Activated T-cell treated with anti-CD3 and anti-CD28 coated beads, Interleukin-2, amount 50 U/mL, for 1 hour (primary cell): ENCODE data around the gene AGAP6.
"Not testable (repeated sequence)": the region's sequence is repeated elsewhere in the genome, so short reads cannot be mapped to it uniquely, and the experiment has no call there.

Source experiments
- DNase-seq: peaks from one replicate; pipeline ENCODE4 v3.0.0-alpha.2; 2020

Gene AGAP6

DNA sequence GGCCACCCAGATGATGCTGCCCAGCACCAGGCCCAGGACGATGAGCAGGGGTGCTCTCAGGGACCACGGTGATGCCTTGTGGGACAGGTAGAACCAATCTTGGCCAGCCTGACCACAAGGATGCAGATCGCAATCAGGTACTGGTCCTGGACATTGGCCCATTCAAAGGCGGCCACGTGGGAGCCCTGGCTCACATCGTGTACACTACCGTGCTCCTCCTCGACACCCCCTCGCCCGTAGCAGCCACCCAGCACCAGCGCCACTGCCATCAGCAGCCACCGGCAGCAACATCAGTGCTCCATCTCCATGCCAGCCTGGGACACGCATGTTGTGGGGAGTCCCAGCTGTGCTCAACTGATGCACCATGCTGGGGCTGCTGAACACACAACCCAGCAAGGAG lies 39.0 kb downstream of the AGAP6 start:
- no peak for DNase-seq

- no peak for DNase-seq
These were observed 45.3 kb downstream of the AGAP6 start for GRCh38 chr10:50033481-50033880.

DNA sequence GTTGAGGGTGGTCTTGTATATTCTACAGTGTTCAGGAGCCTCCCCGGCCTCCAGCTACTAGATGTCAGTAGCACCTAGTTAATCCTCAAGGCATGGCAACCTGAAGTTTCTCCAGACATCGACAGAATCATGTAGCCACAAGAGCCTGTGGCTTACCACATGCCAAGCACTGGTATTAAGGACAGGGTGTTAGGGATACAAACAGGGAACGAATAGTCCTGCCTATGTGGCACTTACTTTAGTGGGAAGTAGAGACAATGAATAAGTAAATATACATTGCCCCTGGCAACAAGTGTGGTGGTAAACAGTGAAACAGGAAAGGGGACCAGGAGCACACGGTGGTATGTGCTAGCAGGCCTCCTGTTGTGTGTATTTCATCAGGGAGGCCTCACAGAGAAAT lies 47.1 kb downstream of the AGAP6 start:
- not testable (repeated sequence) for DNase-seq

- no peak for DNase-seq
These were observed 56.9 kb downstream of the AGAP6 start for GRCh38 chr10:50044941-50045664.

GRCh38 chr10:50046457-50046856 lies 58.3 kb downstream of the AGAP6 start:
- DNase-seq = not testable (repeated sequence)

DNA sequence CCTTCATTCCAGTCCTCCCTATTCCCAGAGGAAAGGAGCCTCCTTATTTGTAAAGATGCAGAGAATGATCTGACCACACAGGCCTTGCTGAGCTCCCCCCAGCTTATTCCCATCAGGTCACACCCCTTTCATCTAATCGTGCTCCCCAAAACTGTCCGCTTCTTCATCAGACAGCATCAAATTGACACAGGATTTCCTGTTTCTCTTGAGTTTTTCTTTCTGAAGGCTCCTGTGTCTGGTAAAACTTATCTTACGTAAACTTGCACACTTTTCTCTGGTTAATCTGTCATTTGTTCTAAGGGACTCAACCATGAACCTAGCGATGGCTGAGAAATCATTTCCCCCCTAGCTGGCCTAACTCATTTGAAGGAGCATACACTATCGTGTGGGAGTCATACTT lies 59.4 kb downstream of the AGAP6 start:
- not testable (repeated sequence) for DNase-seq

DNA sequence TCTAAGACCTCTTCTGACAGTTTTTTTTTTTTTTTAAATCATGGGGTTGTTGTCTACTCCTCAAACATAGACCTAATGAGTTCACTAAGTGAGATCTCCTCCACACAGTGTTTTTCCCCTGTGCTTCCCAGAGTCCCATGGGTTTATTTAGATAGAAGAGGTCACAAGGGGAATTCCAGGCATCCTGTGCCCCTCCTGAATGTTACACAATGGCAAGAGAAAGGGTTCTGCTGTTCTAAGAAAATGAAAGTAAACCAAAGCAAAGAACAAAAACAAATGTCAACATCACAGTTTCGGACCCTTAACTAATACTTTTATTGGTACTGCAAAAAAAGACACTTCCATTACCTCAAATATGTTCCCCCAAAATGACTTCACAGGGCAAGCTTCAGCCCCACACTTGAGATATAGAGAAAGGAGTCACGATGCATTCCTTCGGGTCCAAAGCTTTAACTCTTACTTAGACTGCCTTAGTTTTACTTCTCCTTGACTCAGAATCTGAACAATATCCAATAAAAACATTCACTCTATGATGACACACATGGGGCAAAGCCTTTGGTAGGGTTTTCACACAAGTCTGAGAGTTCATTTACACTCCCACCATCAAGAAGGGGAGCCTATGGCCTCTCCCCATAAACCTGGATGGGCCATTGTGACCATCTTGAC lies 63.9 kb downstream of the AGAP6 start:
- DNase-seq = not testable (repeated sequence)

GRCh38 chr10:50052778-50053376 lies 64.7 kb downstream of the AGAP6 start:
- not testable (repeated sequence) for DNase-seq

GRCh38 chr10:50055494-50056292 lies 67.5 kb downstream of the AGAP6 start:
- not testable (repeated sequence) for DNase-seq

DNA sequence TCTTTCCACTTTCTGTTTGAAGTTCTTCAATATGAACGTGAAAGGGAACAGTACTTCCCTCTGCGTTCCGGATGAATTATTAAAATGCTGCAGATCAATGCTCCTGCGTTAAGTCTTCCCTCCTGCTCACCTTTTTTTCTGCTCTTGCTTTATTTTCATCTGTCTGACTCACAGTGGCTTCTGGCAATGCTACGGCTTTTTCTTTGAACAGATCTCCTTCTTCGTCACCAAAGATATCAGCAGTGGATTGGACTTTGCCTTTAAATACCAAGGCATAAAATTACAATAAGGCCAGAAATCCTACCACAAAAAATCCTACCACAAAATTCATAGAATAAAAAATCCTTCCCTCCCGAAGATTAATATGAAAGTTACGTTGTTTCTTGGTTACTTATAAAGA lies 68.4 kb downstream of the AGAP6 start:
- DNase-seq = not testable (repeated sequence)

GRCh38 chr10:50058727-50059126 lies 70.5 kb downstream of the AGAP6 start:
- DNase-seq = not testable (repeated sequence)

GRCh38 chr10:50059946-50060345 lies 71.7 kb downstream of the AGAP6 start:
- not testable (repeated sequence) for DNase-seq
